GM23338 (cell line): ENCODE measurements around the gene KCTD12. TPM values are rescaled to one million over a fixed set of nuclear protein-coding genes. Genes with fewer than 3 reads are reported as not detected.

Experiments
- ATAC-seq: fragments of 200-7000 bp; cut with Tn5 transposase; 3 replicates; pipeline ENCODE4 v1.9.1; 2020
- DNase-seq: peaks from one replicate; pipeline ENCODE4 v3.0.0-alpha.2; 2015; ENCODE audit warnings: low spot score
- H2AFZ ChIP-seq: fragments of 200-600 bp; sonication (generic); 2 replicates; pipeline ENCODE4 v1.8.0; 2016; ENCODE audit warnings: antibody characterized with exemption, mild to moderate bottlenecking, moderate library complexity
- H3F3A ChIP-seq: fragments of 200-600 bp; sonication (generic); replicated peaks from 2 replicates; pipeline ENCODE4 v1.8.0; 2017; ENCODE audit warnings: antibody characterized with exemption, mixed run types, low read depth
- H3K27ac ChIP-seq: fragments of 200-600 bp; sonication (generic); 2 replicates; pipeline ENCODE4 v1.6.1; 2016; ENCODE audit warnings: low read depth
- H3K27me3 ChIP-seq: fragments of 200-600 bp; sonication (generic); 2 replicates; pipeline ENCODE4 v1.8.0; 2016; ENCODE audit warnings: mild to moderate bottlenecking, mixed run types, moderate library complexity; ENCODE audit not compliant: insufficient read depth
- H3K36me3 ChIP-seq: fragments of 200-600 bp; sonication (generic); 2 replicates; pipeline ENCODE4 v1.8.0; 2016; ENCODE audit warnings: mild to moderate bottlenecking; ENCODE audit not compliant: insufficient read depth
- H3K4me1 ChIP-seq: fragments of 200-600 bp; sonication (generic); 2 replicates; pipeline ENCODE4 v1.8.0; 2016; ENCODE audit warnings: mild to moderate bottlenecking, moderate library complexity; ENCODE audit not compliant: insufficient read depth
- H3K4me2 ChIP-seq: fragments of 200-600 bp; sonication (generic); 2 replicates; pipeline ENCODE4 v1.7.1; 2017; ENCODE audit warnings: mixed run types
- H3K4me3 ChIP-seq: fragments of 200-600 bp; sonication (generic); 2 replicates; pipeline ENCODE4 v1.6.1; 2016; ENCODE audit warnings: mixed run types
- H3K79me2 ChIP-seq: fragments of 200-600 bp; sonication (generic); replicated peaks from 2 replicates; pipeline ENCODE4 v1.8.0; 2017; ENCODE audit warnings: mild to moderate bottlenecking; ENCODE audit not compliant: insufficient read depth
- H3K9me2 ChIP-seq: fragments of 200-600 bp; sonication (generic); 2 replicates; pipeline ENCODE4 v1.8.0; 2017; ENCODE audit not compliant: insufficient read depth
- H4K20me1 ChIP-seq: fragments of 200-600 bp; sonication (generic); replicated peaks from 2 replicates; pipeline ENCODE4 v1.8.0; 2017; ENCODE audit warnings: mild to moderate bottlenecking; ENCODE audit not compliant: insufficient read depth
- H3K27ac Mint-ChIP-seq: 2 replicates; pipeline ENCODE4 v1.8.0; 2020; ENCODE audit warnings: inconsistent platforms, mild to moderate bottlenecking, moderate library complexity, mixed read lengths
- H3K27me3 Mint-ChIP-seq: 3 replicates; pipeline ENCODE4 v1.8.0; 2022; ENCODE audit warnings: low read depth, mild to moderate bottlenecking, moderate library complexity, mixed read lengths, inconsistent platforms; ENCODE audit not compliant: insufficient read depth, poor library complexity
- H3K36me3 Mint-ChIP-seq: 3 replicates; pipeline ENCODE4 v1.8.0; 2021; ENCODE audit warnings: low read depth, mild to moderate bottlenecking, inconsistent platforms, moderate library complexity, mixed read lengths
- H3K4me1 Mint-ChIP-seq: 3 replicates; pipeline ENCODE4 v1.8.0; 2020; ENCODE audit warnings: mild to moderate bottlenecking, inconsistent platforms, mixed read lengths
- H3K4me3 Mint-ChIP-seq: 3 replicates; pipeline ENCODE4 v1.8.0; 2021; ENCODE audit warnings: moderate library complexity, mild to moderate bottlenecking, inconsistent platforms, mixed read lengths
- H3K9me3 Mint-ChIP-seq: 3 replicates; pipeline ENCODE4 v1.8.0; 2020; ENCODE audit warnings: moderate library complexity, mild to moderate bottlenecking, inconsistent platforms, mixed read lengths
- CREB1 ChIP-seq: fragments of 250-450 bp; sonication (Bioruptor Pico); IDR thresholded peaks from 2 replicates; pipeline ENCODE4 v1.5.0; 2020; ENCODE audit warnings: low read depth, mild to moderate bottlenecking, moderate library complexity
- EZH2phosphoT487 ChIP-seq: fragments of 200-600 bp; sonication (generic); IDR thresholded peaks from one replicate; pipeline ENCODE4 v1.8.1; 2018; ENCODE audit warnings: antibody characterized with exemption; ENCODE audit not compliant: unreplicated experiment
- JUNB ChIP-seq: IDR thresholded peaks from one replicate; pipeline ENCODE4 v1.6.1; 2016; ENCODE audit warnings: antibody characterized with exemption; ENCODE audit not compliant: unreplicated experiment
- NANOG ChIP-seq: IDR thresholded peaks from 2 replicates; pipeline ENCODE4 v1.6.1; 2016; ENCODE audit warnings: antibody characterized with exemption, borderline replicate concordance
- POLR2AphosphoS5 ChIP-seq: IDR thresholded peaks from 2 replicates; pipeline ENCODE4 v1.6.1; 2016; ENCODE audit warnings: antibody characterized with exemption, low read depth
- STAT1 ChIP-seq: IDR thresholded peaks from one replicate; pipeline ENCODE4 v1.6.1; 2016; ENCODE audit warnings: antibody characterized with exemption; ENCODE audit not compliant: unreplicated experiment
- ZNF114 ChIP-seq: fragments of 250-450 bp; sonication (Bioruptor Pico); IDR thresholded peaks from 2 replicates; pipeline ENCODE4 v1.5.0; 2020; ENCODE audit warnings: mild to moderate bottlenecking, moderate library complexity
- ZNF331 ChIP-seq: fragments of 250-450 bp; sonication (Bioruptor Pico); IDR thresholded peaks from 2 replicates; pipeline ENCODE4 v1.5.0; 2020; ENCODE audit warnings: low read depth, mild to moderate bottlenecking, moderate library complexity
- polyA plus RNA-seq: library from polyadenylated mRNA; unstranded; fragments of >200 nt; fragmentation: Nextera tagmentation; extraction: Ambion mirVana; gene quantifications from 2 replicates; pipeline ENCODE4 v1.2.1, GENCODE V29; 2016
- total RNA-seq: library from RNA; depleted of rRNA; stranded (reverse); fragments of >200 nt; shearing (Covaris generic); gene quantifications from 2 replicates; pipeline ENCODE4 v1.2.3, GENCODE V29; 2014
- TF ChIP-seq, protein P1 (sequence below): IDR thresholded peaks from 2 replicates; pipeline ENCODE4 v1.6.1; 2016; ENCODE audit warnings: antibody characterized with exemption
- TF ChIP-seq, protein P2 (sequence below): fragments of 250-450 bp; sonication (Bioruptor Pico); IDR thresholded peaks from 2 replicates; pipeline ENCODE4 v1.5.0; 2020; ENCODE audit warnings: mild to moderate bottlenecking, moderate library complexity
- TF ChIP-seq, protein P3 (sequence below): IDR thresholded peaks from one replicate; pipeline ENCODE4 v1.6.1; 2018; ENCODE audit warnings: antibody characterized with exemption; ENCODE audit not compliant: unreplicated experiment

Gene KCTD12
- total and polyA plus RNA-seq, 2 experiments from 2014 or later, result 3.3 to 12.0 TPM

DNA sequence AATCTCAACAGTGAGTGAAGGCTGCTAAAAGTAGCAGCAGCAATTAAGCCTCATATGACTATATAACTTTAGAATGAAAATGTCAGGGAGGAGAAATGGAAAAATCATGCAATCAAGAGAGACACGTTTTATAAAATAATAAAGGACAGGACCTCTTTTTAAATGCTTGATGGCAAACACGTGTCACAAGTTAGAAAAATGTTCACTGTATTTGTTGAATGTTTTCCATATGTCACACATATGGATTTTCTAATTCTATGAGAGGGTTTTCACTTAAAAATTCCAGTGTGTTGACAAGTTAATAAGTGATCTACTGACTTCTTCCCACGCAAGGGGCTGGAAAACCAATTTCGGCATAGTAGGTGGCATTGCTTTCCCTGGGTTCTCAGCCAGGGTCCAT lies 27.7 kb upstream of the KCTD12 start:
- Histone ChIP-seq H3K4me1 (no peaks in the 10 kb centered on the region), H3K36me3 (no peaks in the 10 kb centered on the region), H2AFZ (no peak overlapping the region), H3K9me2 (peaks cover 7% of the 10 kb centered on the region; the same call in 1 of the 2 replicates), H3K4me2 (no peak overlapping the region), H3K27me3 (no peaks in the 10 kb centered on the region), H3F3A (no peaks in the 10 kb centered on the region), H4K20me1 (no peaks in the 10 kb centered on the region), H3K79me2 (no peaks in the 10 kb centered on the region), H3K4me3 (no peak overlapping the region), H3K27ac (no peak overlapping the region)
- Mint-ChIP-seq H3K4me1 (no peaks in the 10 kb centered on the region), H3K27me3 (peaks cover 4% of the 10 kb centered on the region), H3K9me3 (peaks cover 5% of the 10 kb centered on the region; the same call in 1 of the 3 replicates), H3K36me3 (no peaks in the 10 kb centered on the region), H3K27ac (no peak overlapping the region), H3K4me3 (no peak overlapping the region)
- TF ChIP-seq ZNF114 (no peak), EZH2phosphoT487 (no peak), STAT1 (no peak), ZNF331 (CRISPR knock-in tag) (no peak)
- DNase-seq (no peak), ATAC-seq (no peak)

DNA sequence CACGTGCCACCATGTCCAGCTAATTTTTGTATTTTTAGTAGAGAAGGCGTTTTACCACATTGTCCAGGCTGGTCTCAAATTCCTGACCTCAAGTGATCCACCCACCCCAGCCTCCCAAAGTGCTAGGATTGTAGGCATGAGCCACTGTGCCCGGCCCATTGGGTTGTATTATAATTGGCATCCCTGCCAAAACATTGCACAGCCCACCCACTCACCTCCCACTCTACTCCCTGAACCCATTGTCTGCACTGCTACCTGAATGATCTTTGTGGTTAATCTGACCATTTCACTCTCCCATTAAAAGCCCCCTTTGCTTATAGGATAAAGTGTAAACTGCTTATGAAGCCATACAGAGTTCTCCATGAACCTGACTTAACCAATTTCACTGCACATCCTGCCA lies 26.3 kb upstream of the KCTD12 start:
- Histone ChIP-seq H3K36me3 (no peaks in the 10 kb centered on the region), H3K27ac (no peak overlapping the region), H3K79me2 (no peaks in the 10 kb centered on the region), H2AFZ (no peak overlapping the region), H3K4me3 (no peak overlapping the region), H4K20me1 (no peaks in the 10 kb centered on the region), H3K4me1 (no peaks in the 10 kb centered on the region), H3K27me3 (no peaks in the 10 kb centered on the region), H3K9me2 (peaks cover 7% of the 10 kb centered on the region; the same call in 1 of the 2 replicates), H3K4me2 (no peak overlapping the region), H3F3A (no peaks in the 10 kb centered on the region)
- H3K36me3 Mint-ChIP-seq, result no peaks in the 10 kb centered on the region
- no peaks in the 10 kb centered on the region for H3K9me3 Mint-ChIP-seq
- no peak for ATAC-seq
- no peak for DNase-seq
- no peak overlapping the region for H3K4me3 Mint-ChIP-seq
- peaks cover 5% of the 10 kb centered on the region for H3K27me3 Mint-ChIP-seq
- H3K4me1 Mint-ChIP-seq, result no peaks in the 10 kb centered on the region
- H3K27ac Mint-ChIP-seq, result no peak overlapping the region
- no peak for TF ChIP-seq JUNB
- TF ChIP-seq POLR2AphosphoS5, result no peak
- no peak for TF ChIP-seq NANOG
- TF ChIP-seq, protein P1, sequence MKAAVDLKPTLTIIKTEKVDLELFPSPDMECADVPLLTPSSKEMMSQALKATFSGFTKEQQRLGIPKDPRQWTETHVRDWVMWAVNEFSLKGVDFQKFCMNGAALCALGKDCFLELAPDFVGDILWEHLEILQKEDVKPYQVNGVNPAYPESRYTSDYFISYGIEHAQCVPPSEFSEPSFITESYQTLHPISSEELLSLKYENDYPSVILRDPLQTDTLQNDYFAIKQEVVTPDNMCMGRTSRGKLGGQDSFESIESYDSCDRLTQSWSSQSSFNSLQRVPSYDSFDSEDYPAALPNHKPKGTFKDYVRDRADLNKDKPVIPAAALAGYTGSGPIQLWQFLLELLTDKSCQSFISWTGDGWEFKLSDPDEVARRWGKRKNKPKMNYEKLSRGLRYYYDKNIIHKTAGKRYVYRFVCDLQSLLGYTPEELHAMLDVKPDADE, result no peak
- no peak for TF ChIP-seq EZH2phosphoT487
- TF ChIP-seq, protein P2, sequence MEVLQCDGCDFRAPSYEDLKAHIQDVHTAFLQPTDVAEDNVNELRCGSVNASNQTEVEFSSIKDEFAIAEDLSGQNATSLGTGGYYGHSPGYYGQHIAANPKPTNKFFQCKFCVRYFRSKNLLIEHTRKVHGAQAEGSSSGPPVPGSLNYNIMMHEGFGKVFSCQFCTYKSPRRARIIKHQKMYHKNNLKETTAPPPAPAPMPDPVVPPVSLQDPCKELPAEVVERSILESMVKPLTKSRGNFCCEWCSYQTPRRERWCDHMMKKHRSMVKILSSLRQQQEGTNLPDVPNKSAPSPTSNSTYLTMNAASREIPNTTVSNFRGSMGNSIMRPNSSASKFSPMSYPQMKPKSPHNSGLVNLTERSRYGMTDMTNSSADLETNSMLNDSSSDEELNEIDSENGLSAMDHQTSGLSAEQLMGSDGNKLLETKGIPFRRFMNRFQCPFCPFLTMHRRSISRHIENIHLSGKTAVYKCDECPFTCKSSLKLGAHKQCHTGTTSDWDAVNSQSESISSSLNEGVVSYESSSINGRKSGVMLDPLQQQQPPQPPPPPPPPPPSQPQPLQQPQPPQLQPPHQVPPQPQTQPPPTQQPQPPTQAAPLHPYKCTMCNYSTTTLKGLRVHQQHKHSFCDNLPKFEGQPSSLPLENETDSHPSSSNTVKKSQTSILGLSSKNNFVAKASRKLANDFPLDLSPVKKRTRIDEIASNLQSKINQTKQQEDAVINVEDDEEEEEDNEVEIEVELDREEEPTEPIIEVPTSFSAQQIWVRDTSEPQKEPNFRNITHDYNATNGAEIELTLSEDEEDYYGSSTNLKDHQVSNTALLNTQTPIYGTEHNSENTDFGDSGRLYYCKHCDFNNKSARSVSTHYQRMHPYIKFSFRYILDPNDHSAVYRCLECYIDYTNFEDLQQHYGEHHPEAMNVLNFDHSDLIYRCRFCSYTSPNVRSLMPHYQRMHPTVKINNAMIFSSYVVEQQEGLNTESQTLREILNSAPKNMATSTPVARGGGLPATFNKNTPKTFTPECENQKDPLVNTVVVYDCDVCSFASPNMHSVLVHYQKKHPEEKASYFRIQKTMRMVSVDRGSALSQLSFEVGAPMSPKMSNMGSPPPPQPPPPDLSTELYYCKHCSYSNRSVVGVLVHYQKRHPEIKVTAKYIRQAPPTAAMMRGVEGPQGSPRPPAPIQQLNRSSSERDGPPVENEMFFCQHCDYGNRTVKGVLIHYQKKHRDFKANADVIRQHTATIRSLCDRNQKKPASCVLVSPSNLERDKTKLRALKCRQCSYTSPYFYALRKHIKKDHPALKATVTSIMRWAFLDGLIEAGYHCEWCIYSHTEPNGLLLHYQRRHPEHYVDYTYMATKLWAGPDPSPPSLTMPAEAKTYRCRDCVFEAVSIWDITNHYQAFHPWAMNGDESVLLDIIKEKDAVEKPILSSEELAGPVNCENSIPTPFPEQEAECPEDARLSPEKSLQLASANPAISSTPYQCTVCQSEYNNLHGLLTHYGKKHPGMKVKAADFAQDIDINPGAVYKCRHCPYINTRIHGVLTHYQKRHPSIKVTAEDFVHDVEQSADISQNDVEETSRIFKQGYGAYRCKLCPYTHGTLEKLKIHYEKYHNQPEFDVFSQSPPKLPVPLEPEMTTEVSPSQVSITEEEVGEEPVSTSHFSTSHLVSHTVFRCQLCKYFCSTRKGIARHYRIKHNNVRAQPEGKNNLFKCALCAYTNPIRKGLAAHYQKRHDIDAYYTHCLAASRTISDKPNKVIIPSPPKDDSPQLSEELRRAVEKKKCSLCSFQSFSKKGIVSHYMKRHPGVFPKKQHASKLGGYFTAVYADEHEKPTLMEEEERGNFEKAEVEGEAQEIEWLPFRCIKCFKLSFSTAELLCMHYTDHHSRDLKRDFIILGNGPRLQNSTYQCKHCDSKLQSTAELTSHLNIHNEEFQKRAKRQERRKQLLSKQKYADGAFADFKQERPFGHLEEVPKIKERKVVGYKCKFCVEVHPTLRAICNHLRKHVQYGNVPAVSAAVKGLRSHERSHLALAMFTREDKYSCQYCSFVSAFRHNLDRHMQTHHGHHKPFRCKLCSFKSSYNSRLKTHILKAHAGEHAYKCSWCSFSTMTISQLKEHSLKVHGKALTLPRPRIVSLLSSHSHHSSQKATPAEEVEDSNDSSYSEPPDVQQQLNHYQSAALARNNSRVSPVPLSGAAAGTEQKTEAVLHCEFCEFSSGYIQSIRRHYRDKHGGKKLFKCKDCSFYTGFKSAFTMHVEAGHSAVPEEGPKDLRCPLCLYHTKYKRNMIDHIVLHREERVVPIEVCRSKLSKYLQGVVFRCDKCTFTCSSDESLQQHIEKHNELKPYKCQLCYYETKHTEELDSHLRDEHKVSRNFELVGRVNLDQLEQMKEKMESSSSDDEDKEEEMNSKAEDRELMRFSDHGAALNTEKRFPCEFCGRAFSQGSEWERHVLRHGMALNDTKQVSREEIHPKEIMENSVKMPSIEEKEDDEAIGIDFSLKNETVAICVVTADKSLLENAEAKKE (CRISPR knock-in tag), result no peak
- TF ChIP-seq ZNF114, result no peak
- no peak for TF ChIP-seq CREB1 (CRISPR knock-in tag)
- no peak for TF ChIP-seq STAT1
- TF ChIP-seq, protein P3, sequence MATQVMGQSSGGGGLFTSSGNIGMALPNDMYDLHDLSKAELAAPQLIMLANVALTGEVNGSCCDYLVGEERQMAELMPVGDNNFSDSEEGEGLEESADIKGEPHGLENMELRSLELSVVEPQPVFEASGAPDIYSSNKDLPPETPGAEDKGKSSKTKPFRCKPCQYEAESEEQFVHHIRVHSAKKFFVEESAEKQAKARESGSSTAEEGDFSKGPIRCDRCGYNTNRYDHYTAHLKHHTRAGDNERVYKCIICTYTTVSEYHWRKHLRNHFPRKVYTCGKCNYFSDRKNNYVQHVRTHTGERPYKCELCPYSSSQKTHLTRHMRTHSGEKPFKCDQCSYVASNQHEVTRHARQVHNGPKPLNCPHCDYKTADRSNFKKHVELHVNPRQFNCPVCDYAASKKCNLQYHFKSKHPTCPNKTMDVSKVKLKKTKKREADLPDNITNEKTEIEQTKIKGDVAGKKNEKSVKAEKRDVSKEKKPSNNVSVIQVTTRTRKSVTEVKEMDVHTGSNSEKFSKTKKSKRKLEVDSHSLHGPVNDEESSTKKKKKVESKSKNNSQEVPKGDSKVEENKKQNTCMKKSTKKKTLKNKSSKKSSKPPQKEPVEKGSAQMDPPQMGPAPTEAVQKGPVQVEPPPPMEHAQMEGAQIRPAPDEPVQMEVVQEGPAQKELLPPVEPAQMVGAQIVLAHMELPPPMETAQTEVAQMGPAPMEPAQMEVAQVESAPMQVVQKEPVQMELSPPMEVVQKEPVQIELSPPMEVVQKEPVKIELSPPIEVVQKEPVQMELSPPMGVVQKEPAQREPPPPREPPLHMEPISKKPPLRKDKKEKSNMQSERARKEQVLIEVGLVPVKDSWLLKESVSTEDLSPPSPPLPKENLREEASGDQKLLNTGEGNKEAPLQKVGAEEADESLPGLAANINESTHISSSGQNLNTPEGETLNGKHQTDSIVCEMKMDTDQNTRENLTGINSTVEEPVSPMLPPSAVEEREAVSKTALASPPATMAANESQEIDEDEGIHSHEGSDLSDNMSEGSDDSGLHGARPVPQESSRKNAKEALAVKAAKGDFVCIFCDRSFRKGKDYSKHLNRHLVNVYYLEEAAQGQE, result no peak
